ENCODE measurements around the gene ABTB2. TPM values are rescaled to one million over a fixed set of nuclear protein-coding genes. Genes with fewer than 3 reads are reported as not detected.

Gene ABTB2
- total RNA-seq, 1 donor, result 5.1 TPM

- DNase-seq (ENCODE audit: insufficient read length, low spot score, missing footprints), result no peak
- H3K79me2 ChIP-seq (ENCODE audit: insufficient read depth, low read length), result no peaks in the 10 kb centered on the region
- peak overlapping the region; percentile 6 for H3K4me2 ChIP-seq (ENCODE audit: insufficient read depth, low read length)
- no peaks in the 10 kb centered on the region for H3K36me3 ChIP-seq (ENCODE audit: insufficient read depth, low read length)
- H4K20me1 ChIP-seq (ENCODE audit: insufficient read depth, low read length), result no peaks in the 10 kb centered on the region
- peaks cover 10% of the 10 kb centered on the region for H3K4me1 ChIP-seq (ENCODE audit: insufficient read depth, low read length)
- H3K4me3 ChIP-seq (ENCODE audit: insufficient read depth, low read length), result no peak overlapping the region
- H3K9me3 ChIP-seq (ENCODE audit: low read depth, low read length), result no peaks in the 10 kb centered on the region
- no peak for TF ChIP-seq CTCF (IDR thresholded peaks at IDR 0.05; ENCODE audit: extremely low read depth, low read depth, low read length)
- no peaks in the 10 kb centered on the region for H3K27me3 ChIP-seq (ENCODE audit: insufficient read depth, low read length)
- H2AFZ ChIP-seq (ENCODE audit: low read length), result peak overlapping the region; percentile 21
- no peak overlapping the region for H3K27ac ChIP-seq (ENCODE audit: low read depth, low read length)
Measured at GRCh38 chr11:34256150-34256549, 101.7 kb downstream of the ABTB2 start.

GRCh38 chr11:34255101-34255500 is 102.7 kb downstream of the ABTB2 start:
- no peaks in the 10 kb centered on the region for H3K27me3 ChIP-seq (ENCODE audit: insufficient read depth, low read length)
- peaks cover 16% of the 10 kb centered on the region for H3K4me1 ChIP-seq (ENCODE audit: insufficient read depth, low read length)
- H3K27ac ChIP-seq (ENCODE audit: low read depth, low read length), result no peak overlapping the region
- no peak for DNase-seq (ENCODE audit: insufficient read length, low spot score, missing footprints)
- no peak overlapping the region for H2AFZ ChIP-seq (ENCODE audit: low read length)
- no peak overlapping the region for H3K4me3 ChIP-seq (ENCODE audit: insufficient read depth, low read length)
- H3K79me2 ChIP-seq (ENCODE audit: insufficient read depth, low read length), result no peaks in the 10 kb centered on the region
- no peak for TF ChIP-seq CTCF (IDR thresholded peaks at IDR 0.05; ENCODE audit: extremely low read depth, low read depth, low read length)
- H4K20me1 ChIP-seq (ENCODE audit: insufficient read depth, low read length), result no peaks in the 10 kb centered on the region
- no peaks in the 10 kb centered on the region for H3K9me3 ChIP-seq (ENCODE audit: low read depth, low read length)
- H3K4me2 ChIP-seq (ENCODE audit: insufficient read depth, low read length), result no peak overlapping the region
- no peaks in the 10 kb centered on the region for H3K36me3 ChIP-seq (ENCODE audit: insufficient read depth, low read length)

- Histone ChIP-seq H3K79me2 (ENCODE audit: insufficient read depth, low read length) (no peaks in the 10 kb centered on the region), H3K27ac (ENCODE audit: low read depth, low read length) (no peak overlapping the region), H3K9me3 (ENCODE audit: low read depth, low read length) (no peaks in the 10 kb centered on the region), H3K4me1 (ENCODE audit: insufficient read depth, low read length) (peaks cover 16% of the 10 kb centered on the region), H2AFZ (ENCODE audit: low read length) (no peak overlapping the region), H3K4me3 (ENCODE audit: insufficient read depth, low read length) (no peak overlapping the region), H3K27me3 (ENCODE audit: insufficient read depth, low read length) (no peaks in the 10 kb centered on the region), H3K36me3 (ENCODE audit: insufficient read depth, low read length) (no peaks in the 10 kb centered on the region), H4K20me1 (ENCODE audit: insufficient read depth, low read length) (no peaks in the 10 kb centered on the region), H3K4me2 (ENCODE audit: insufficient read depth, low read length) (no peak overlapping the region)
- DNase-seq (ENCODE audit: insufficient read length, low spot score, missing footprints), result no peak
- no peak for TF ChIP-seq CTCF (IDR thresholded peaks at IDR 0.05; ENCODE audit: extremely low read depth, low read depth, low read length)
Measured at GRCh38 chr11:34254011-34254410, 103.8 kb downstream of the ABTB2 start.

- Histone ChIP-seq H3K4me1 (ENCODE audit: insufficient read depth, low read length) (peaks cover 16% of the 10 kb centered on the region), H3K4me3 (ENCODE audit: insufficient read depth, low read length) (no peak overlapping the region), H2AFZ (ENCODE audit: low read length) (no peak overlapping the region), H3K9me3 (ENCODE audit: low read depth, low read length) (no peaks in the 10 kb centered on the region), H3K79me2 (ENCODE audit: insufficient read depth, low read length) (no peaks in the 10 kb centered on the region), H3K27me3 (ENCODE audit: insufficient read depth, low read length) (no peaks in the 10 kb centered on the region), H4K20me1 (ENCODE audit: insufficient read depth, low read length) (no peaks in the 10 kb centered on the region), H3K4me2 (ENCODE audit: insufficient read depth, low read length) (no peak overlapping the region), H3K36me3 (ENCODE audit: insufficient read depth, low read length) (no peaks in the 10 kb centered on the region), H3K27ac (ENCODE audit: low read depth, low read length) (no peak overlapping the region)
- no peak for TF ChIP-seq CTCF (IDR thresholded peaks at IDR 0.05; ENCODE audit: extremely low read depth, low read depth, low read length)
- DNase-seq (ENCODE audit: insufficient read length, low spot score, missing footprints), result no peak
Measured at GRCh38 chr11:34252651-34253050, 105.2 kb downstream of the ABTB2 start.

Measured in osteoblast (primary cell).